Measurements from ENCODE around the gene OSBPL10. TPM values are rescaled to one million over a fixed set of nuclear protein-coding genes. Genes with fewer than 3 reads are reported as not detected.

Gene OSBPL10
- total and polyA plus RNA-seq, 2 donors (not counting 1 experiment from before 2014, with no cell fraction given): 88.5 to 310 TPM

- Mint-ChIP-seq H3K27ac (no peak overlapping the region), H3K27me3 (no peaks in the 10 kb centered on the region), H3K9me3 (ENCODE audit: insufficient read depth) (no peaks in the 10 kb centered on the region), H3K4me1 (peaks cover 13% of the 10 kb centered on the region), H3K4me3 (no peak overlapping the region)
- Histone ChIP-seq H3K27ac (ENCODE audit: low read length in 2 of 2) (no peak overlapping the region), H3K4me2 (replicated peaks; ENCODE audit: low read depth, low read length, poor library complexity, severe bottlenecking) (no peak overlapping the region), H3K4me1 (ENCODE audit: control insufficient read depth in 2 of 2, insufficient read depth in 2 of 2, low read length in 2 of 2) (peaks cover 7 to 10% of the 10 kb centered on the region in 2 donors), H2AFZ (ENCODE audit: insufficient read depth, low read depth, low read length, poor library complexity, severe bottlenecking) (no peak overlapping the region), H3K79me2 (ENCODE audit: control insufficient read depth, insufficient read depth, low read length) (no peaks in the 10 kb centered on the region), H3K4me3 (ENCODE audit: control extremely low read depth in 1 of 5, extremely low read depth in 1 of 5, insufficient read depth in 1 of 5, low read depth in 2 of 5, low read length in 4 of 5) (no peak overlapping the region), H3K9me3 (ENCODE audit: control extremely low read depth in 1 of 3, control insufficient read depth in 2 of 3, insufficient read depth in 1 of 3, low read length in 2 of 3) (peaks cover 0 to 1% (median 0%) of the 10 kb centered on the region in 3 donors), H3K36me3 (replicated peaks in 1 of 2; ENCODE audit: control extremely low read depth in 1 of 2, control insufficient read depth in 1 of 2, extremely low read depth in 1 of 2, insufficient read depth in 2 of 2, low read length in 1 of 2) (peaks cover 0 to under 1% of the 10 kb centered on the region in 2 experiments), H4K20me1 (ENCODE audit: control insufficient read depth, insufficient read depth, low read length, poor library complexity, severe bottlenecking) (no peaks in the 10 kb centered on the region), H3K9ac (ENCODE audit: low read length) (no peak overlapping the region), H3K27me3 (replicated peaks in 1 of 4; ENCODE audit: control extremely low read depth in 1 of 4, control insufficient read depth in 3 of 4, insufficient read depth in 4 of 4, low read length in 3 of 4) (no peaks in the 10 kb centered on the region)
- CTCF ChIA-PET: interaction anchor here (0.6 to 4.2 kb wide), 29 partner anchors 10 to 558 kb away, joined by 3 to 41 read pairs (median 5); partner anchors contain the start of genes OSBPL10 and ZNF860
- POLR2A ChIA-PET: interaction anchor here (0.6 to 0.9 kb wide), 2 partner anchors 18 to 58 kb away, joined by 3 read pairs; no protein-coding TSS in a partner anchor
- peak; percentile 53 for DNase-seq
- TF ChIP-seq, protein P1, sequence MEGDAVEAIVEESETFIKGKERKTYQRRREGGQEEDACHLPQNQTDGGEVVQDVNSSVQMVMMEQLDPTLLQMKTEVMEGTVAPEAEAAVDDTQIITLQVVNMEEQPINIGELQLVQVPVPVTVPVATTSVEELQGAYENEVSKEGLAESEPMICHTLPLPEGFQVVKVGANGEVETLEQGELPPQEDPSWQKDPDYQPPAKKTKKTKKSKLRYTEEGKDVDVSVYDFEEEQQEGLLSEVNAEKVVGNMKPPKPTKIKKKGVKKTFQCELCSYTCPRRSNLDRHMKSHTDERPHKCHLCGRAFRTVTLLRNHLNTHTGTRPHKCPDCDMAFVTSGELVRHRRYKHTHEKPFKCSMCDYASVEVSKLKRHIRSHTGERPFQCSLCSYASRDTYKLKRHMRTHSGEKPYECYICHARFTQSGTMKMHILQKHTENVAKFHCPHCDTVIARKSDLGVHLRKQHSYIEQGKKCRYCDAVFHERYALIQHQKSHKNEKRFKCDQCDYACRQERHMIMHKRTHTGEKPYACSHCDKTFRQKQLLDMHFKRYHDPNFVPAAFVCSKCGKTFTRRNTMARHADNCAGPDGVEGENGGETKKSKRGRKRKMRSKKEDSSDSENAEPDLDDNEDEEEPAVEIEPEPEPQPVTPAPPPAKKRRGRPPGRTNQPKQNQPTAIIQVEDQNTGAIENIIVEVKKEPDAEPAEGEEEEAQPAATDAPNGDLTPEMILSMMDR (IDR thresholded peaks at IDR 0.05): peak; percentile 81
- no peak for TF ChIP-seq EZH2 (IDR thresholded peaks at IDR 0.05; ENCODE audit: borderline replicate concordance, insufficient read depth, low read depth, low read length, poor library complexity, severe bottlenecking)
- intact Hi-C loops (cut with micrococcal nuclease): loop anchor here (1.0 kb wide), 1 partner anchor 125 kb away; no protein-coding TSS in a partner anchor
- peak; percentile 53 for ATAC-seq (ENCODE audit: low read depth)
- WGBS (ENCODE audit: insufficient coverage): no CpG with 5 or more reads among the region's 5 CpGs
These were observed 37.9 kb upstream of the OSBPL10 start for GRCh38 chr3:32018757-32019564.

GRCh38 chr3:32017286-32017685 lies 36.2 kb upstream of the OSBPL10 start:
- Mint-ChIP-seq H3K4me3 (no peak overlapping the region), H3K27ac (no peak overlapping the region), H3K9me3 (ENCODE audit: insufficient read depth) (no peaks in the 10 kb centered on the region), H3K27me3 (no peaks in the 10 kb centered on the region), H3K4me1 (peaks cover 13% of the 10 kb centered on the region)
- Histone ChIP-seq H3K9ac (ENCODE audit: low read length) (no peak overlapping the region), H3K4me1 (ENCODE audit: control insufficient read depth in 2 of 2, insufficient read depth in 2 of 2, low read length in 2 of 2) (peaks cover 7 to 10% of the 10 kb centered on the region in 2 donors), H4K20me1 (ENCODE audit: control insufficient read depth, insufficient read depth, low read length, poor library complexity, severe bottlenecking) (no peaks in the 10 kb centered on the region), H3K4me3 (ENCODE audit: control extremely low read depth in 1 of 5, extremely low read depth in 1 of 5, insufficient read depth in 1 of 5, low read depth in 2 of 5, low read length in 4 of 5) (no peak overlapping the region), H3K4me2 (replicated peaks; ENCODE audit: low read depth, low read length, poor library complexity, severe bottlenecking) (no peak overlapping the region), H2AFZ (ENCODE audit: insufficient read depth, low read depth, low read length, poor library complexity, severe bottlenecking) (no peak overlapping the region), H3K27me3 (replicated peaks in 1 of 4; ENCODE audit: control extremely low read depth in 1 of 4, control insufficient read depth in 3 of 4, insufficient read depth in 4 of 4, low read length in 3 of 4) (no peaks in the 10 kb centered on the region), H3K27ac (ENCODE audit: low read length in 2 of 2) (no peak overlapping the region), H3K36me3 (replicated peaks in 1 of 2; ENCODE audit: control extremely low read depth in 1 of 2, control insufficient read depth in 1 of 2, extremely low read depth in 1 of 2, insufficient read depth in 2 of 2, low read length in 1 of 2) (no peaks in the 10 kb centered on the region), H3K9me3 (ENCODE audit: control extremely low read depth in 1 of 3, control insufficient read depth in 2 of 3, insufficient read depth in 1 of 3, low read length in 2 of 3) (peaks cover 0 to 1% (median 0%) of the 10 kb centered on the region in 3 donors), H3K79me2 (ENCODE audit: control insufficient read depth, insufficient read depth, low read length) (no peaks in the 10 kb centered on the region)
- DNase-seq (no peak), ATAC-seq (ENCODE audit: low read depth) (no peak)
- TF ChIP-seq, protein P1 (IDR thresholded peaks at IDR 0.05): no peak
- TF ChIP-seq EZH2 (IDR thresholded peaks at IDR 0.05; ENCODE audit: borderline replicate concordance, insufficient read depth, low read depth, low read length, poor library complexity, severe bottlenecking): no peak
- ChIA-PET CTCF (interaction anchor here (0.7 to 4.2 kb wide), 13 partner anchors 8 to 416 kb away, joined by 3 to 41 read pairs (median 5); partner anchors contain the start of genes OSBPL10 and ZNF860), POLR2A (interaction anchor here (0.7 kb wide), 1 partner anchor 1367 kb away, joined by 4 read pairs; no protein-coding TSS in a partner anchor)
- intact Hi-C loops (cut with micrococcal nuclease): no loop called here
- 100% methylated on average over 1 of the region's 3 CpGs for WGBS (ENCODE audit: insufficient coverage)

All from B cell (primary cell).